DMS79 (cell line): ENCODE data around the gene RPS27A.
"Not testable (repeated sequence)": the region's sequence is repeated elsewhere in the genome, so short reads cannot be mapped to it uniquely, and the experiment has no call there.

Experiments used
- DNase-seq: peaks from one replicate; lab custom pipeline; 2025; lab: John Stamatoyannopoulos, UW

The RPS27A gene

DNA sequence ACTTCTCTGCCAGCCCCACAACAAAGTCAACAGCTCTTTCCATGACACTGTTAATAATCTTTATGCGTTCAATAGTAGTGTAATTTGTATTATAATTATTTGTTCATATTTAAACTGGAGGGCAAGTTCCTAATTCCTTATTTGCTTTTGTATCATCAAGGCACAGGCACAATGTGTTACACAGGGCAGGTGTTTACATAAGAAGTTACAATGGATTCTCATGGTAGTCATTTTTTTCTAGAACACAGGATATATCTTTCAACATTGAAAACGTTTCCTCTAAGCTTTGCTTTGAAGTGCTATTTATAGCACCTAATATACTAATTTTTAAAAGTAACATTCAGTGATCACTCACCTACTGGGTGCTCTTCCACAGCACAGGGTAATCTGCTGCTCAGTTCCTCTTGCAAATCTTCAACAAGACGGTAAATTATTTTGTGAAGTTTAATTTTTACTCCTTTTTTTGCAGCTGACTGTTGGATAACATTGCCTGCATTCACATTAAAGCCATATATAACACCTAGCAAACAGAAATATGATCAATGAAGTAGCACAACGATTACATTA lies 7.3 kb downstream of the RPS27A start:
- no peak for DNase-seq

GRCh38 chr2:55241582-55241981 lies 9.1 kb downstream of the RPS27A start:
- DNase-seq = not testable (repeated sequence)

DNA sequence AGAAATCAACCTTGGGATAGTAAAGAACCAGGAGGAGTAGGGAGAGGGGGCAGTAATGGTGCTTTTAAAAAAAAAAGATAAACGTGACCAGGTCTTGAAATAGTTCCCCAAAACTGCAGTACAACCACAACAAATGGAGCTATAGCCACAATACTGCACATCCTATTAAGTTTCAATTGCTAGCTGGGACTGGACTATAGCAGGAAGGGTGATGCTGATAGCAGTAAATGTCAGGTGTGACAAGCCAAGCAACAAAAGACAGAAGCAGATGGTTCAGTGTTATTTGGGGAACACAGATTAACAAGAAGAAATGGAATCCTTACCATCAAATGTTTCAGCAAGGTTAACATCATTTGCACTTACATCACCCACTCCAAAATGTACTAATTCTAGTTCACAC lies 10.1 kb downstream of the RPS27A start:
- no peak for DNase-seq

DNA sequence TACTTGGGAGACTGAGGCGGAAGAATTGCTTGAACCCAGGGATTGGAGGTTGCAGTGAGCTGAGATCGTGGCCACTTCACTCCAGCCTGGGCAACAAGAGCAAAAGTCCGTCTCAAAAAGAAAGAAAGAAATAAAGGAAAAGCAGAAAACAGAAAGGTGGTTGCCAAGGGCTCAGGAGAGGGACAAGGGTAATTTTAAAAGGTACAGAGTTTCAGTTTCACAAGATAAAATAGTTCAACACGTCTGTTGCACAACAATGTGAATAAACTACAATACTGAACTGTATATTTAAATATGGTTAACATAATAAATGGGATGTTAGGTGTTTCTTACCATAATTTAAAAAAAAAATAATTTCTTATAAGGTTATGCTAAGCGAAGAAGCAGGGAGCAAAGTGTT lies 12.9 kb downstream of the RPS27A start:
- no peak for DNase-seq

GRCh38 chr2:55247025-55247424 lies 14.5 kb downstream of the RPS27A start:
- peak; percentile 83 for DNase-seq

GRCh38 chr2:55252832-55253231 lies 20.3 kb downstream of the RPS27A start:
- DNase-seq = no peak

GRCh38 chr2:55259586-55259985 lies 27.1 kb downstream of the RPS27A start:
- not testable (repeated sequence) for DNase-seq

GRCh38 chr2:55268288-55268906 lies 35.9 kb downstream of the RPS27A start:
- DNase-seq = no peak

DNA sequence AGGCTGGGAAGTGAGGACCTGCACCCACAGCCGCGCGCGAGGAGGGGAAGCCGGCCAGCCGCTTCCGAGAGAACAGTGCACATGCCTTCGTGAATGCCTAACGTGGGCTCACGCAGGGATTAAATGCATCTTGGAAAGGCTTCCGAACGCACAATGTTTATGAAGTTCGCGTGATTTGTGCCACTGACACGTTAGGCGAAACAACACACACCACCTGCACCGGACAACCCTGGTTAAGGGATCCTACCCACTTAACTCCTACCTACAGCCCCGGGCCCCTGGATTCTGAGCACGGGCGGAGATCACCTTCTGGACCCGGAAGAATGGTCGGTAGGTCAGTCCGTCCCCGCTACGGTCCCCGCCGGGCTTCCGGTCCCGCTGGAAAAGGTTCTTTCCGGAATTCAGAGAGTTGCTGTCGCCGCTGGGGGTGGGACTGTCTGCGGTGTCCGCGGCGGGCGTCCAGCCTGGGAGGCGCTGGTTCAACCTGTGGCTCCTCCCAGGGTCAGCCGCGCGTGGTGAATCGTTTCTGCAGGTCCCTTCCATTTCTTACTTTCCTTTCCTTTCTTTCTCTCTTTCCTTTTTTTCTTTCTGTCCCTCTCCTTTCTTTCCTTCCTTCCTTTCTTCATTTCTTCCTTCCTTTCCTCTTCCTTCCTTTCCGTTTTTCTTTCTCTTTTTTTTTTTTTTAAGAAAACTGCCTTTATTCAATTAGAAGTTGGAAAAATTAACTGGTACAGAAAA lies 36.6 kb downstream of the RPS27A start, which contains the start of gene MTIF2:
Gene MTIF2 (minus strand): TSS at position 325 of the 738 bp plus-strand sequence. CDS start 5,373 bp downstream, outside the sequence.
- peak; percentile 90 for DNase-seq

DNA sequence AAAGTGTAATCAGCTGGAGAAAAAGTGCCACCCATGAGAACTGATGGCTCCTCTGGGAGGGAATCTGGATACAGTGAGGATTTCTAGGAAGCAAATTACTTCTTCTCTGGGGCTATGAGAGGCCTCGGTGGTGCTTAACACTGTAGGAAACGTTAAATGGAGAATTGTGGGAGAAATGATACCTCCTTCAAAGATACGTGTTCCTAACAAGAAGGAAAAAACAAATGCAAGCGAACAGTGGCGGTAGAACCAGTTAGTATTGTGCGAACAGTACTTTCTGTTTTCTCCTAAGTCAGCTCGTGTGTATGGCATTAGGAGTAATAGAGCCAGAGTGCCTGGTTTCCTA lies 37.1 kb downstream of the RPS27A start:
- no peak for DNase-seq

DNA sequence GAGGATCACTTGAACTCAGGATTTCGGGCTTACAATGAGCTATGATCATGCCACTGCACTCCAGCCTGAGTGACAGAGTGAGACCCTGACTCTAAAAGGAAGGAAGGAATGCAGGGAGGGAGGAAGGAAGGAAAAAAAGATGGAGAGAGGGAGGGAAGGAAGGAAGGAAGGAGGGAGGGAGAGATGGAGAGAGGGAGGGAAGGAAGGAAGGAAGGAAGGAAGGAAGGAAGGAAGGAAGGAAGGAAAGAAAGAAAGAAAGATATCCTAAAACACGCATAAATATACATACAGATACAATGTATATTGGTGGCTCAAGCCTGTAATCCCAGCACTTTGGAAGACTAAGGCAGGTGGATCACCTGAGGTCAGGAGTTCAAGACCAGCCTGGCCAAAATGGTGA lies 41.9 kb downstream of the RPS27A start:
- not testable (repeated sequence) for DNase-seq

DNA sequence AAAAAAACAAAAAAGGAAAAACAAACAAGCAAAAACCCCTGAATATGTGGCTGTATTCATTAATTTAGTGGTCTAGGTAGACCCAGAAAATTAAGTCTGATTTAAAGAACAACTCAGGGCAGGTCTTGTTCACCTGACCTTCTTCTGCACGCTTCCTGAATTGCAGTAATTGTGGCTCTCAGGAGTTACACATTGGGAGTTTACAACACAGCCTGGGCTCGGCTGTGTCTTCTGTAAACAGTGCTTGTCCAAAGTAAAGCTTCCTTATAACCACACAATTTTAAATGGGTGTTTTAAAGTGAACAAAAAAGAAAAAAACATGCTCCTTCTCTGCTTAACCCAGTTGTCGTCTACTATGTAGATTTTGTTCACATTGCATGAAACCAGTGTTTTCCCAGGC lies 44.8 kb downstream of the RPS27A start:
- DNase-seq = no peak

- DNase-seq = peak; percentile 47
These were observed 46.8 kb downstream of the RPS27A start for GRCh38 chr2:55279214-55279835.

DNA sequence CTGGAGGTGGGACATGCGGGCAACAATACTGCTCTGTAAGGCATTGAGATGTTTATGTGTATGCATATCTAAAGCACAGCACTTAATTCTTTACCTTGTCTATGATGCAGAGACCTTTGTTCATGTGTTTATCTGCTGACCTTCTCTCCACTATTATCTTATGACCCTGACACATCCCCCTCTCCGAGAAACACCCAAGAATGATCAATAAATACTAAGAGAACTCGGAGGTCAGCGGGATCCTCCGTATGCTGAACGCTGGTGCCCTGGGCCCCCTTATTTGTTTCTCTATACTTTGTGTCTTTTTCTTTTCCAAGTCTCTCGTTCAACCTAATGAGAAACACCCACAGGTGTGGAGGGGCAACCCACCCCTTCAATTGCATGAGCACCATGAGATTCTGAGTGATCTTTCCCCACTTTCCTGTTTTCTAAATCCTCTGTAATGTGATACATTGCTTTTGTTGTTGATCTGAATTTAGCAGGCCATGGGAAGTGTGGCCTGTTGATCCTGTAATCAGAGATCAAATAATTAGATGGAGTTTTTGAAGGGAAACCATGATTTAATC lies 47.5 kb downstream of the RPS27A start:
- DNase-seq = not testable (repeated sequence)

DNA sequence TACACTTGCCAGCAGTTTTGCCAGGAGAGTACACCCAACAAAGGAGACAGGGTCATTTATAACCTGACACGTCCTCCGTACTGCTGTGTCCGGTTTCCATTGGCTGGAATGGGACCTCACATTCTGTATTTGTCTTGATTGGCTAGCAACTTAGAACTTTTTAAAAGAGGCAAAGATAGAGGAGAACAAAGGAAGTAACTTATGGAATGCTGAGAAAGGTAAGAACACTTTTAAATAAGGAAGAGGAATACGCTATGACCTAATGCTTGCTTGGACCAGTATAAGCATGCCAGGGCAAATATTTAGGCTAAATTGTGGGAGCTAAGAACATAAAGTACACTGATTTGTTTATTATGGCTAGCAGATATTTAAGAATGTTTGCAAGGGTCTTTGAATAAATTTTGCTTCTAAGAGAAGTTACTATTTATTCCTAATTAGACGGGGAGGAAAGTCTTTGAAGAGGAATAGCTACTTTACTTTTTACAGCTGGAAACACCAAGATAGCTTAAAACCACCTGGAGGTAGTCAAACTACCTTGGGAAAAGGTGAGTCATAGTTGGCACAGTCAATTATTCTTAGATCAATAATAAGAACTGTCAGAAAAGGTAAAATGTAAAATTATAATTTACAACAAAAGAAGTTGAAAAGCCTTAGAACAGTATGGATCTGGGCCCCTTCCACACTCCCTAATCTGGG lies 48.5 kb downstream of the RPS27A start:
- not testable (repeated sequence) for DNase-seq

DNA sequence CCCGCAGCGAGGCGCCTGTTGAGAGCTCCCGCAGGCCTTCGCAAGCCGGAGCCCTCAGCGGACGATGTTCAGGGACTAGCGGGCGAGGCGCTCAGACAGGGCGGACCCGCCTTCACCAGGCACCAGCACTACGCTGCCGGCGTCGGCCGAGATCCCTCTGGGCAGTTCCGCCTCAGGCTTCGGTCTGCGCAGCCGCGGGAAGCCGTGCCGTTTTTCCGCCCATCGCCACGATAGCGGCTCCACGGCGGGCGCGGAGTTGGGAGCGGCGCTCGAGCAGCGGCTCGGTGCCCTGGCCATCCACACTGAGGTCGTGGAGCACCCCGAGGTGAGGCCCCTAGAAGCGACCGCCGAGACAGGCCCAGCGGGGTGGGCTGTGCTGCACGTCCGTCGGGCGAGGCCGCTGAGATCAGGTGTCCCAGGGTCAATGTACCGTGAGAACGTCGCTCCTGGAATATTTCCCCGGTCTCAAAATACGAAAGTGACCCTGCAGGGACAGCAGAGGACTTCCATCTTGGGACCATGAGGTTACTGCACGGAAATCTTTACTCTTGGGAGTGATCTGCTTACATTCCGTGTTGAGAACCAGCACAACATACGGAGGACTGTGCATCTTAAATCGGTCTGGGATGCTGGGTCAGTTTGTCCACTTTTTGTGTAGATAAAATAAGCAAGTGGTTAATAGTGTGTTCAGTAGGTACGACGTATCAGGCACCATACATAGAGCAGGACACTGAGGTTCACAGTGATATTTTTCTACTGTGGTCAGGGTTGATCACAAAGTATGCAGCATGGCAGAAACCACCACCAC lies 49.8 kb downstream of the RPS27A start:
- peak; percentile 66 for DNase-seq

DNA sequence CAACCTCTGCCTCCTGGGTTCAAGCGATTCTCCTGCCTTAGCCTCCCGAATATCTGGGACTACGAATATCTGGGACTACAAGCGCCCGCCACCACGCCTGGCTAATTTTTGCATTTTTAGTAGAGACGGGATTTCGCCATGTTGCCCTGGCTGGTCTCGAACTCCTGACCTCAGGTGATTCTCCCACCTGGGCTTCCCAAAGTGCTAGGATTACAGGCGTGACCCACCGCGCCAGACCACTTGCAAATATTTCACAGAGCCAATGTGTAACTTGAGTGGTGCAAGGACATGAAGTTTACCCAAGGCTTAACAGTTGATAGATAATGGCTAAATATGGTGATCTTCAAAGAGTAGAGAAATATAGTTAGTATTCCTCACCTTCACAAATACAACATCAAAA lies 50.6 kb downstream of the RPS27A start:
- DNase-seq = no peak
